DND-41 (cell line): Measurements from ENCODE around the gene PRSS33.

Experiments
- EZH2 ChIP-seq: IDR thresholded peaks from 3 replicates; pipeline ENCODE4 v1.6.1; 2012; ENCODE audit warnings: borderline replicate concordance, low read depth, mild to moderate bottlenecking, moderate library complexity, low read length, inconsistent platforms; ENCODE audit not compliant: severe bottlenecking
- TF ChIP-seq, protein P1 (sequence below): IDR thresholded peaks from 2 replicates; pipeline ENCODE4 v1.5.1; 2012; ENCODE audit warnings: borderline replicate concordance, low read length, moderate library complexity, mild to moderate bottlenecking; ENCODE audit not compliant: poor library complexity, severe bottlenecking; ENCODE audit errors: extremely low read depth

DNA sequence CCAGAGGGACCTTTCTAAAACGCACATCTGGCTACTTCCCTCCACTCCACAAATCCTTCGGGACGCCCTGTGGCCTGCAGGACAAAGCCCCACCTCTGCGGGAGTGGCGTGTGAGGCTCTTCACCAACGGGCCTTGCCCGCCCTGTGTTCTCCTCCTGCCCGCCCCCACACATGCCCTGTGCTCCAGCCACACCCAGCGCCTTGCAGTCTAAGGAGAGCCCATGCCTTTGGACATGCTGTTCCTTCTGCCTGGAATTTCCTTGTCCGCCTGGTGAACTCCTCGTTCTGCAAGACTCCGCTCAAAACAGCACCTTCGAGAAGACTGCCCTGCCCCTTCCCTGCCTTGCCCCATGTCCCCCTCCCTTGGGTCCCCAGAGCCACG is 17.7 kb downstream of the PRSS33 start:
- TF ChIP-seq, protein P1, sequence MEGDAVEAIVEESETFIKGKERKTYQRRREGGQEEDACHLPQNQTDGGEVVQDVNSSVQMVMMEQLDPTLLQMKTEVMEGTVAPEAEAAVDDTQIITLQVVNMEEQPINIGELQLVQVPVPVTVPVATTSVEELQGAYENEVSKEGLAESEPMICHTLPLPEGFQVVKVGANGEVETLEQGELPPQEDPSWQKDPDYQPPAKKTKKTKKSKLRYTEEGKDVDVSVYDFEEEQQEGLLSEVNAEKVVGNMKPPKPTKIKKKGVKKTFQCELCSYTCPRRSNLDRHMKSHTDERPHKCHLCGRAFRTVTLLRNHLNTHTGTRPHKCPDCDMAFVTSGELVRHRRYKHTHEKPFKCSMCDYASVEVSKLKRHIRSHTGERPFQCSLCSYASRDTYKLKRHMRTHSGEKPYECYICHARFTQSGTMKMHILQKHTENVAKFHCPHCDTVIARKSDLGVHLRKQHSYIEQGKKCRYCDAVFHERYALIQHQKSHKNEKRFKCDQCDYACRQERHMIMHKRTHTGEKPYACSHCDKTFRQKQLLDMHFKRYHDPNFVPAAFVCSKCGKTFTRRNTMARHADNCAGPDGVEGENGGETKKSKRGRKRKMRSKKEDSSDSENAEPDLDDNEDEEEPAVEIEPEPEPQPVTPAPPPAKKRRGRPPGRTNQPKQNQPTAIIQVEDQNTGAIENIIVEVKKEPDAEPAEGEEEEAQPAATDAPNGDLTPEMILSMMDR, result no peak
- no peak for TF ChIP-seq EZH2
